HepG2 (cell line): ENCODE results near the gene SLC35F1.

Experiments used
- CTCF ChIP-seq: sonication (generic); formaldehyde crosslinking; IDR thresholded peaks from 2 replicates; pipeline ENCODE4 v1.5.0; 2020; ENCODE audit warnings: mild to moderate bottlenecking, missing genetic modification reagents, moderate library complexity
- MXI1 ChIP-seq: IDR thresholded peaks from 3 replicates; pipeline ENCODE4 v1.6.1; 2012; ENCODE audit warnings: low read depth, low read length, inconsistent platforms, borderline replicate concordance
- POLR2A ChIP-seq, 2 experiments: IDR thresholded peaks; 2 replicates each; pipeline ENCODE4 v1.6.1; 2011; ENCODE audit warnings: low read depth in 2 of 2, low read length in 2 of 2, mild to moderate bottlenecking in 1 of 2, moderate library complexity in 1 of 2; ENCODE audit not compliant: insufficient read depth in 1 of 2
- ZNF773 ChIP-seq: sonication (generic); formaldehyde crosslinking; IDR thresholded peaks from 2 replicates; pipeline ENCODE4 v1.4.0; 2020; ENCODE audit warnings: missing genetic modification reagents, borderline replicate concordance

GRCh38 chr6:118200160-118200559, 293.1 kb downstream of the SLC35F1 start:
- no peak for TF ChIP-seq CTCF (CRISPR knock-in tag)
- no peak for TF ChIP-seq ZNF773
- no peak for TF ChIP-seq MXI1
- TF ChIP-seq POLR2A (IDR thresholded peaks at IDR 0.05; ENCODE audit: insufficient read depth in 1 of 2, low read depth in 2 of 2, low read length in 2 of 2), result no peak
